HFFc6 (cell line): ENCODE measurements around the gene MRGPRX2. TPM values are rescaled to one million over a fixed set of nuclear protein-coding genes. Genes with fewer than 3 reads are reported as not detected.

Experiments used
- DNase-seq: peaks from one replicate; pipeline ENCODE4 v3.0.0-alpha.2; 2018
- H3K27ac Mint-ChIP-seq: 2 replicates; pipeline ENCODE4 v1.8.0; 2020; ENCODE audit warnings: mild to moderate bottlenecking, mixed read lengths
- H3K27me3 Mint-ChIP-seq: 2 replicates; pipeline ENCODE4 v1.8.0; 2021; ENCODE audit warnings: mild to moderate bottlenecking, moderate library complexity, mixed read lengths; ENCODE audit not compliant: insufficient read depth
- H3K36me3 Mint-ChIP-seq: 2 replicates; pipeline ENCODE4 v1.8.0; 2021; ENCODE audit warnings: low read depth, mixed read lengths
- H3K4me1 Mint-ChIP-seq: 2 replicates; pipeline ENCODE4 v1.8.0; 2020; ENCODE audit warnings: low read depth, mixed read lengths
- H3K4me3 Mint-ChIP-seq: 2 replicates; pipeline ENCODE4 v1.8.0; 2020; ENCODE audit warnings: mild to moderate bottlenecking, moderate library complexity, mixed read lengths
- H3K9me3 Mint-ChIP-seq: 2 replicates; pipeline ENCODE4 v1.8.0; 2020; ENCODE audit warnings: mild to moderate bottlenecking, mixed read lengths
- CTCF ChIP-seq: fragments of 200-600 bp; sonication (generic); IDR thresholded peaks from 2 replicates; pipeline ENCODE4 v1.5.0; 2021; ENCODE audit warnings: antibody characterized with exemption, mild to moderate bottlenecking
- total RNA-seq, 6 experiments: library from RNA; stranded (reverse); fragmentation: NEBNext Ultra II Directional; extraction: Animal tissue kit (Norgen Biotek cat#: 25700); gene quantifications; 2 replicates in 1 of 6; 3 replicates in 5 of 6; pipeline ENCODE4 v1.2.3, GENCODE V29; 2021

The MRGPRX2 gene
- total RNA-seq, 6 experiments from 2014 or later: not detected

- DNase-seq: no peak
- Mint-ChIP-seq H3K4me1 (no peaks in the 10 kb centered on the region), H3K36me3 (no peaks in the 10 kb centered on the region), H3K27me3 (no peaks in the 10 kb centered on the region; the same call in none of the 2 replicates), H3K27ac (no peak overlapping the region), H3K9me3 (no peaks in the 10 kb centered on the region), H3K4me3 (no peak overlapping the region)
- TF ChIP-seq CTCF: peak; percentile 40
These were observed 47.2 kb downstream of the MRGPRX2 start for GRCh38 chr11:19013181-19013857.

- Mint-ChIP-seq H3K4me3 (no peak overlapping the region), H3K27ac (no peak overlapping the region), H3K9me3 (no peaks in the 10 kb centered on the region), H3K36me3 (no peaks in the 10 kb centered on the region), H3K27me3 (no peaks in the 10 kb centered on the region; the same call in none of the 2 replicates), H3K4me1 (no peaks in the 10 kb centered on the region)
- no peak for TF ChIP-seq CTCF
- no peak for DNase-seq
These were observed 47.9 kb downstream of the MRGPRX2 start for GRCh38 chr11:19012636-19013035.

Other genes with a start within 250 kb of the MRGPRX2 start
- gene MRGPRX1, start 121.3 kb downstream of the MRGPRX2 start, total RNA-seq: not detected
- gene ZDHHC13, start 56.5 kb upstream of the MRGPRX2 start, total RNA-seq: 10 to 100 TPM in 5 of 6 experiments, 1 to 10 TPM in 1; 9.9 to 15.7 (median 11.2) TPM
- gene CSRP3, start 141.3 kb upstream of the MRGPRX2 start, total RNA-seq: not detected
- 1 to 10 TPM; 1.5 to 4.3 (median 3.4) TPM for gene E2F8, start 180.2 kb upstream of the MRGPRX2 start, total RNA-seq